Suprapubic skin (tissue), 4 donors: Measurements from ENCODE around the gene DZANK1. TPM values are rescaled to one million over a fixed set of nuclear protein-coding genes. Genes with fewer than 3 reads are reported as not detected.

Experiments used
- total RNA-seq, 4 donors: library from RNA; depleted of rRNA; stranded (reverse); fragments of >200 nt; gene quantifications; one replicate each; pipeline ENCODE4 v1.1.0, GENCODE V29; 2016

Gene DZANK1
- total RNA-seq, 4 donors from 2014 or later: 1.7 to 4.5 (median 3.0) TPM

Other genes with a start within 250 kb of the DZANK1 start
- gene ZNF133, start 178.5 kb downstream of the DZANK1 start, total RNA-seq: 10 to 100 TPM; 14.7 to 37.3 (median 21.0) TPM
- gene POLR3F, start 360 bp upstream of the DZANK1 start, total RNA-seq: 10 to 100 TPM in 1 of 4 donors, 1 to 10 TPM in 3; 6.9 to 13.7 (median 7.1) TPM
- 10 to 100 TPM; 17.7 to 32.9 (median 19.1) TPM for gene RBBP9, start 30.2 kb upstream of the DZANK1 start, total RNA-seq
- gene SEC23B, start 40.9 kb upstream of the DZANK1 start, total RNA-seq: 10 to 100 TPM; 37.5 to 53.2 (median 49.6) TPM
- gene SMIM26, start 100.4 kb upstream of the DZANK1 start, total RNA-seq: 100 to 1,000 TPM in 2 of 4 donors, 10 to 100 TPM in 2; 79.4 to 130 (median 104) TPM
- 10 to 100 TPM; 22.5 to 33.2 (median 27.0) TPM for gene DTD1, start 121.0 kb upstream of the DZANK1 start, total RNA-seq